GM10266 (cell line): ENCODE data around the gene GRB2.

Experiments used
- DNase-seq: peaks from one replicate; pipeline ENCODE4 v3.0.0; 2012; ENCODE audit errors: extremely low spot score
- CTCF ChIP-seq: IDR thresholded peaks from 2 replicates; pipeline ENCODE4 v1.5.1; 2012; ENCODE audit warnings: mild to moderate bottlenecking, low read depth; ENCODE audit not compliant: control insufficient read depth, insufficient read depth; ENCODE audit errors: missing control alignments

The GRB2 gene

GRCh38 chr17:75393523-75394331 is 11.8 kb downstream of the GRB2 start:
- TF ChIP-seq CTCF: no peak
- peak; percentile 84 for DNase-seq

- no peak for TF ChIP-seq CTCF
- no peak for DNase-seq
These were observed 12.9 kb downstream of the GRB2 start for GRCh38 chr17:75392559-75392958.

- no peak for TF ChIP-seq CTCF
- DNase-seq: no peak
These were observed 14.5 kb downstream of the GRB2 start for GRCh38 chr17:75390982-75391381.

GRCh38 chr17:75388476-75389030 is 16.9 kb downstream of the GRB2 start:
- no peak for DNase-seq
- TF ChIP-seq CTCF: no peak

- no peak for TF ChIP-seq CTCF
- DNase-seq: no peak
These were observed 17.7 kb downstream of the GRB2 start for GRCh38 chr17:75387771-75388170.

- TF ChIP-seq CTCF: no peak
- no peak for DNase-seq
These were observed 19.0 kb downstream of the GRB2 start for GRCh38 chr17:75386430-75386829.

- no peak for TF ChIP-seq CTCF
- DNase-seq: no peak
These were observed 20.7 kb downstream of the GRB2 start for GRCh38 chr17:75384751-75385150.
